ENCODE measurements around the gene ATL1. TPM values are rescaled to one million over a fixed set of nuclear protein-coding genes. Genes with fewer than 3 reads are reported as not detected.

ATL1 gene
- total RNA-seq, 2 donors from 2014 or later = 0.88 to 1.7 TPM

DNA sequence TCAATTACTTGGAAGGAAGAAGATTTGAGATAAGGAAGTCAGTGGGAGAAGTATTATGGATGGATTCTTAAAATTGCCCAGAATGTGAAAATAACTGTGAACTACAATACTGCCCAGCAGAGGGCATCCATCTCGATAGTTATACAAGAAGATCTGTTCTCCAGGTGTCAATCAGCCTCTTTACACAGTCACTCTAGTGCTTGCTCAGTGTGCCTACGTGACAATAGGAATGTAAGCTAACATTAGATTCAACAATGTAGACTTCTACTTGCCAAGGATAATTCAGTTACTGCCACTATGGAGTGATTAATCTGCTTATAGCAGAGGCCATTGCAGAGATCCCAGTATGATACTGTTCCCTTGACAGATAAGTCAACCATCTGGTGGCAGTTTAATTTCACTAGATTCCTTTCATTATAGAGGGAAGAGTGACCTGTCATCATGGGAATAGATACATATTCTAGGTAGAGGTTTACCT is 17.0 kb upstream of the ATL1 start:
- H3K36me3 Mint-ChIP-seq (ENCODE audit: low read depth) = no peaks in the 10 kb centered on the region
- H3K9ac ChIP-seq (ENCODE audit: extremely low read depth, low read length, poor library complexity, severe bottlenecking) = no peak overlapping the region
- peaks cover 3% of the 10 kb centered on the region for H3K27me3 Mint-ChIP-seq (ENCODE audit: insufficient read depth)
- H3K4me1 Mint-ChIP-seq = no peaks in the 10 kb centered on the region
- TF ChIP-seq, protein P1, sequence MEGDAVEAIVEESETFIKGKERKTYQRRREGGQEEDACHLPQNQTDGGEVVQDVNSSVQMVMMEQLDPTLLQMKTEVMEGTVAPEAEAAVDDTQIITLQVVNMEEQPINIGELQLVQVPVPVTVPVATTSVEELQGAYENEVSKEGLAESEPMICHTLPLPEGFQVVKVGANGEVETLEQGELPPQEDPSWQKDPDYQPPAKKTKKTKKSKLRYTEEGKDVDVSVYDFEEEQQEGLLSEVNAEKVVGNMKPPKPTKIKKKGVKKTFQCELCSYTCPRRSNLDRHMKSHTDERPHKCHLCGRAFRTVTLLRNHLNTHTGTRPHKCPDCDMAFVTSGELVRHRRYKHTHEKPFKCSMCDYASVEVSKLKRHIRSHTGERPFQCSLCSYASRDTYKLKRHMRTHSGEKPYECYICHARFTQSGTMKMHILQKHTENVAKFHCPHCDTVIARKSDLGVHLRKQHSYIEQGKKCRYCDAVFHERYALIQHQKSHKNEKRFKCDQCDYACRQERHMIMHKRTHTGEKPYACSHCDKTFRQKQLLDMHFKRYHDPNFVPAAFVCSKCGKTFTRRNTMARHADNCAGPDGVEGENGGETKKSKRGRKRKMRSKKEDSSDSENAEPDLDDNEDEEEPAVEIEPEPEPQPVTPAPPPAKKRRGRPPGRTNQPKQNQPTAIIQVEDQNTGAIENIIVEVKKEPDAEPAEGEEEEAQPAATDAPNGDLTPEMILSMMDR (conservative IDR thresholded peaks at IDR 0.05) = peak; percentile 81
- H3K27ac Mint-ChIP-seq = no peak overlapping the region
- no peaks in the 10 kb centered on the region for H3K4me1 ChIP-seq (ENCODE audit: control insufficient read depth, insufficient read depth, low read length)
- H3K4me3 ChIP-seq (ENCODE audit: low read length) = no peak overlapping the region
- no peaks in the 10 kb centered on the region for H3K27me3 ChIP-seq (ENCODE audit: control insufficient read depth, insufficient read depth, low read length, poor library complexity, severe bottlenecking)
- 41 to 50% methylated on average over 2 of the region's 2 CpGs for WGBS, 2 experiments (ENCODE audit: insufficient coverage in 1 of 2, insufficient read length in 1 of 2)
- H3K36me3 ChIP-seq (ENCODE audit: control insufficient read depth, insufficient read depth, low read length) = no peaks in the 10 kb centered on the region
- no peak overlapping the region for H3K27ac ChIP-seq (ENCODE audit: low read depth, low read length)
- H3K4me3 Mint-ChIP-seq = no peak overlapping the region
- peaks cover 3% of the 10 kb centered on the region for H3K9me3 ChIP-seq (ENCODE audit: control insufficient read depth, low read length)
- DNase-seq = no peak
- H3K9me3 Mint-ChIP-seq = peaks cover 5% of the 10 kb centered on the region

DNA sequence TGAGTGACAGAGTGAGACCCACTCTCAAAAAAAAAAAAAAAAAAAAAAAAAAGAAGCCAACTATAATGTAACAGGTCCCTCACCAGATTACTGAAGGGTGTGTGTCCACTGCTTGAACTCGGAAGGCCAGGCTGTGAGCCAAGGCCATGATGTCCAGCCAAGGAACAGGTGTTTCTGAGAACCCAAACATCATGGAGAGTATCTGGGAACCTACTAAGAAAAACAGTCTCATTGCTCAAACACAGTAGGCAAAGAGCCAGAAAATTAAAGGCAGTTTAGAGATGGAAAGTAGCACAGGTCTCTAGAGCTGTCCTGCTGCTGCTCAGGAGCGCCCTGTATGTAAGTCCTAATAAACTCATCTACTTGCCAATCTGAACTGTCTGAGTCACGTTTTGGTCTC is 15.0 kb upstream of the ATL1 start:
- TF ChIP-seq, protein P1 (conservative IDR thresholded peaks at IDR 0.05) = no peak
- Mint-ChIP-seq H3K4me3 (no peak overlapping the region), H3K27me3 (ENCODE audit: insufficient read depth) (peaks cover 3% of the 10 kb centered on the region), H3K9me3 (no peaks in the 10 kb centered on the region), H3K4me1 (no peaks in the 10 kb centered on the region), H3K27ac (no peak overlapping the region), H3K36me3 (ENCODE audit: low read depth) (no peaks in the 10 kb centered on the region)
- Histone ChIP-seq H3K36me3 (ENCODE audit: control insufficient read depth, insufficient read depth, low read length) (no peaks in the 10 kb centered on the region), H3K27me3 (ENCODE audit: control insufficient read depth, insufficient read depth, low read length, poor library complexity, severe bottlenecking) (no peaks in the 10 kb centered on the region), H3K4me3 (ENCODE audit: low read length) (no peak overlapping the region), H3K4me1 (ENCODE audit: control insufficient read depth, insufficient read depth, low read length) (no peaks in the 10 kb centered on the region), H3K9ac (ENCODE audit: extremely low read depth, low read length, poor library complexity, severe bottlenecking) (no peak overlapping the region), H3K27ac (ENCODE audit: low read depth, low read length) (no peak overlapping the region), H3K9me3 (ENCODE audit: control insufficient read depth, low read length) (no peaks in the 10 kb centered on the region)
- 93 to 95% methylated on average over 2 to 3 of the region's 3 CpGs for WGBS, 2 experiments (ENCODE audit: insufficient coverage in 1 of 2, insufficient read length in 1 of 2)
- no peak for DNase-seq

DNA sequence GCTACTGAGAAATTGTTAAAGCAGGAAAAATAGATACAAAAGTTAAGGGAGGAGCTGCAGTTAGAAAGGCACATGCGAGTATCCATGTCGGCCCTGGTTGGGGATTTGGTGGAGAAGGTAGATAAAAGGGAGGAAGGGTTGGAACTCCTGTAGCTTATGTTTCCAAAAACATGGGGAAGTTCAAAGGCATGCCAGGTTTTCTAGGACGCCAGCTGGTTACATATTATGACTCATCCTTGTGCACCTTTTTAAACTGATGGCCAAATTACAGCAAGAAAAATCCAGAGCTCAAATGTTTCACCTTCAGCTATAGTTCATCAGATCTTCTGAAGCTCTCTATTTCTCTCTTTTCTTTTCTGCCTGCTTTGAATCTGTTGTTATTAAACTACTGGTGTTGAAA is 14.3 kb upstream of the ATL1 start:
- no peaks in the 10 kb centered on the region for H3K4me1 ChIP-seq (ENCODE audit: control insufficient read depth, insufficient read depth, low read length)
- H3K4me3 Mint-ChIP-seq = no peak overlapping the region
- H3K27me3 ChIP-seq (ENCODE audit: control insufficient read depth, insufficient read depth, low read length, poor library complexity, severe bottlenecking) = no peaks in the 10 kb centered on the region
- H3K4me1 Mint-ChIP-seq = no peaks in the 10 kb centered on the region
- no peaks in the 10 kb centered on the region for H3K9me3 ChIP-seq (ENCODE audit: control insufficient read depth, low read length)
- H3K9me3 Mint-ChIP-seq = no peaks in the 10 kb centered on the region
- H3K27me3 Mint-ChIP-seq (ENCODE audit: insufficient read depth) = peaks cover 3% of the 10 kb centered on the region
- no peak overlapping the region for H3K4me3 ChIP-seq (ENCODE audit: low read length)
- H3K36me3 ChIP-seq (ENCODE audit: control insufficient read depth, insufficient read depth, low read length) = no peaks in the 10 kb centered on the region
- no peak overlapping the region for H3K9ac ChIP-seq (ENCODE audit: extremely low read depth, low read length, poor library complexity, severe bottlenecking)
- H3K27ac ChIP-seq (ENCODE audit: low read depth, low read length) = no peak overlapping the region
- no peak overlapping the region for H3K27ac Mint-ChIP-seq
- no peak for DNase-seq
- TF ChIP-seq, protein P1 (conservative IDR thresholded peaks at IDR 0.05) = no peak
- H3K36me3 Mint-ChIP-seq (ENCODE audit: low read depth) = no peaks in the 10 kb centered on the region
- WGBS, 2 experiments (ENCODE audit: insufficient coverage in 1 of 2, insufficient read length in 1 of 2) = 90 to 92% methylated on average over 1 to 3 of the region's 3 CpGs
